Activated gamma-delta T cell treated with Interleukin-2 at 50 U/mL for 16 hours (primary cell): Measurements from ENCODE around the gene SESN1.
"Not testable (repeated sequence)": the region's sequence is repeated elsewhere in the genome, so short reads cannot be mapped to it uniquely, and the experiment has no call there.

ENCODE experiments used
- DNase-seq: peaks from one replicate; pipeline ENCODE4 v3.0.0-alpha.2; 2020

SESN1 gene

GRCh38 chr6:109093732-109094415 is 772 bp downstream of the SESN1 start:
- DNase-seq = no peak

DNA sequence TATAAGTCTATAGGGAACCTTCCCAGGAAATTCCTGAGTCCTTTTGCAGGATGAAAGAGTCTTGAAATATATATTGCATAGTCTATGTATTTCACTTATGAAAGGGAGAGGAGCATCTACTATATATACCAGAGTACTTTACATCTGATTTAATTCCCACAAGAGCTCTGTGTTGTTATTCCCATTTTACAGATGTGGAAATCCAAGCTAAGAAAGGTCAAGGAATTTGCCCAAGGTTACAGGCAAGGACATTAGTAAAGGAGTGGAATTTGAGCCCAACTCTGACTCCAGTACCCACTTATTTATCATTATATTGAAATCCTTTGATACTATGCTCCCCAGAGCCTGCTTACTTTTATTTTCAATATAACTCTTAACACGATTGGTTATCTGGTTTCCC is 2.6 kb downstream of the SESN1 start:
- DNase-seq = no peak

- no peak for DNase-seq
These were observed 3.2 kb downstream of the SESN1 start for GRCh38 chr6:109091314-109092024.

DNA sequence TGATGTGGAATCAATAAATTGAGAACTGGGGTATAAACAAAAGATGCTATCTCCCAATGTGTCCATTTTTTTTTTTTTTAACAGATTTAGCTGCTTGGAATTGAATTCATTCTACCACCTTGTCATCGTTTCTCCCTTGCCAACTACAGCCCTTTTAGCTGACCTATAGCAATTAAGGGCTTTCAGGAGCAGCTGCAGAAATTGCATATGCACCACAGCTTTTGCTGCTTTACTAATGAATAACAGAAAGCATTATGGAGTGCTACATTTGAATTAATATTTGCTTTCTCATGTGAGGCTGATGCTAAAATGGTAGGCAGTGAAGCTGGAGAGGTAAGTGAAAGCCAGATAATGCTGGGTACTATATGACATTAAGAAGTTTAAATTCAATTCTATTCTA is 5.7 kb downstream of the SESN1 start:
- no peak for DNase-seq

DNA sequence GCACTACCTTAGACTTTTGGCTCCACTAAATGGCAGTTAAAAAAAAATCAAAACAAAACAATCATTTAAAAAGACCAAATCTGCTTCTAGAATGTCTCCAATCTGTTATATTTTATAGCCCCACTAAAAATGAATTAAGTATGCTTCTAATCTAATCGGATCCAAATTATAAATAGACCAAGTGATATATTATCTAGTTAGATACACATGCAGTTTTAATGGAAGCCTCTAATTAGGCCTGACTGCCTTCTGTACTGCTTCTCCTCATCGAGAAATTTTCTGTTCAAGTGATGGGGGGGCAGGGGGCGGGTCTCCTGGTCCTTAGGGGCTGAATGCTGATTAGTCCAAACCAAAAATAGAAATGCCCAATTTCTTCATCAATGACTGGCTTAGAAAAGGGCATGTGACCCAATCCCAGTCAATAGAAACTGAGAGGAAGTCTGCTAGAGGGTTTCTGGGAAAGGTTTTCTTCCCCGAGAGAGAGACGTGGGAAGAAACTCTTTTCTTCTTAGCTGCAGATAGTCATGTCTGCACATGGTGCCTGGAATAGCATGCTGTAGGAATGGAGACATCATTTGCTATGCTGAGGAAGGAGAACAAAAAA is 6.9 kb downstream of the SESN1 start:
- no peak for DNase-seq

GRCh38 chr6:109084146-109084545 is 10.5 kb downstream of the SESN1 start:
- not testable (repeated sequence) for DNase-seq

DNA sequence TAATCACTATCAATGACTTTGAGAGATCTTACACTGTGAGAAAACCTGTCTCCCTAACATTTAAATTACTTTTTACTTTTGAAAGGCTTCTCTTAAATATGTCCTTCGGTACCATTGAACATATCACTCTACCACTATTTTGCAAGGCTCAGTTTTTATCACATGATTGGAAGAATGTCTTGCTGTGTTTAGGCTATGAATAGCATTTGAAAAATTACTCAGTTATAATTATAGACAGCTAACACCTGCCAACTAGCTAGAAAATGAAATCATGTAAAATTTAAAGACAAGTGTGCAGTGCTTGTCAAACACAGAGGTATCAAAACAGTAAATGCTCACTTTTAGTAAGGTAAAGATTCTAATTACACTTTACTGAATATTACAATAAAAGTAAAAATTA is 11.0 kb downstream of the SESN1 start:
- DNase-seq = no peak

DNA sequence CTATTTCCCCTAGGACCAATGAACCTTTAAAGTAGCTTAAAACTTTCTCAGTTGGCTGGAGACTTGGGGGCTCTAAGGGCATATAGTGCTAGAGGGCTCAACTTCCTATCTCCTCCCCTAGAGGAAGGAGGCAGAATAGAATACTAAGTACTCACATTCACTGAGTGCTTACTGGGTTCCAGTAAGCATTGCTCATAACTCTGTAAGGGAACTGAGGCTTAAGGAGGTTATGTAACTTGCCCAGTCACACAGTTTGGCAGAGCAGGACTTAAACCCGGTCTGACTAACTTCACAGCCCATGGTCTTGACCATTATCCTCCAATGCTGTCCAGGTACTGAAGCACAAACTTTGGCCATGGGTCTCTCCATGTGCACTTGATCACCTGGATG is 12.5 kb downstream of the SESN1 start:
- DNase-seq = no peak

- no peak for DNase-seq
These were observed 13.0 kb downstream of the SESN1 start for GRCh38 chr6:109081516-109082187.

DNA sequence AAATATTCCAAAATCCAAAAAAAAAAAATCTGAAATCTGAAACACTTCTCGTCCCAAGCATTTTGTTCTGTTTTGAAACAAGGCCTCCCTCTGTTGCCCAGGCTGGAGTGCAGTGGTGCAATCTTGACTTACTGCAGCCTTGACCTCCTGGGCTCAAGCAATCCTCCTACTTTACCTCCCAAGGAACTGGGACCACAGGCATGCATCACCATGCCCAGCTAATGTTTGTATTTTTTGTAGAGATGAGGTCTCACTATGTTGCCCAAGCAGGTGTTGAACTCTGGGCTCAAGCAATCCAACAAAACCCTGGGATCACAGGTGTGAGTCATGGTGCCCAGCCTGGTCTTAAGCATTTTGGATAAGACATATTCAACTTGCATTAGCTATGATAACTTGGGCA is 13.6 kb downstream of the SESN1 start:
- DNase-seq = no peak

DNA sequence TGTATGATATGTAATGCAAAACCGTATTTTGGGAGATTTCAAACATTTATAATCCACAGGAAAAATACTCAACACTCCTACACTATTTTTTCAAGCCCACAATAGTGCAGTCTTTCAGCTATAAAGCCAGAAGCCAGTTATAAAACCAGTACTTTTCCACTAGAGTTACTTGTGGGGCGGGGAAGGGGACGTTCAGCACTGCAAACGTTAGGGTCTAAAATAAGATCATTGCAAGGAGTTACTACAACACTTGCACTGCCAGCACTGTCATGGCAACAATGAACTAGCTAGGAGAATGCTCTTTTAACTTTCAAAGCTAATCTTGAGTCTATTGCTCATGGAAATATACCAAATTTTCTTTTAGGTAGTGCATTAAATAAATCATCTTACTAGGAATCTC is 14.7 kb downstream of the SESN1 start:
- no peak for DNase-seq

DNA sequence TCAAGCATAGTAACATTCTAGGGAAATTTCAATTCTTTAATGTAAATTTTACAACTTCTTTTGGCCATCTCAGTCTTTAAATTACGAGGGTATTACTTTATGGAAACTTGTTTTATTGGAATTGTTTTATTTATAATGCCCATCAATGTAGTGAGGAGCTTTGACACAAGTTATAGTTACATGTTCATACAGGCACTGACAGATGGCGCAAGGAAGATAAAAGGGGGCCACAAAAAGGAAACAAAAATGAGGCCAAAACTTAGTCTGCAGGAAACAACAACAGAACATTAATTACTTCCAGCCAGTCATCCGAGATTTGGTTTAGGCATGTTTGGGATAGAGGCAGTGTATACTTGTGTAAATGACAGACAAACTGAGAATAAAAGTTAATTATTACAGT is 18.3 kb downstream of the SESN1 start:
- no peak for DNase-seq

GRCh38 chr6:109075934-109076333 is 18.7 kb downstream of the SESN1 start:
- no peak for DNase-seq

GRCh38 chr6:109074133-109074415 is 20.6 kb downstream of the SESN1 start:
- no peak for DNase-seq

DNA sequence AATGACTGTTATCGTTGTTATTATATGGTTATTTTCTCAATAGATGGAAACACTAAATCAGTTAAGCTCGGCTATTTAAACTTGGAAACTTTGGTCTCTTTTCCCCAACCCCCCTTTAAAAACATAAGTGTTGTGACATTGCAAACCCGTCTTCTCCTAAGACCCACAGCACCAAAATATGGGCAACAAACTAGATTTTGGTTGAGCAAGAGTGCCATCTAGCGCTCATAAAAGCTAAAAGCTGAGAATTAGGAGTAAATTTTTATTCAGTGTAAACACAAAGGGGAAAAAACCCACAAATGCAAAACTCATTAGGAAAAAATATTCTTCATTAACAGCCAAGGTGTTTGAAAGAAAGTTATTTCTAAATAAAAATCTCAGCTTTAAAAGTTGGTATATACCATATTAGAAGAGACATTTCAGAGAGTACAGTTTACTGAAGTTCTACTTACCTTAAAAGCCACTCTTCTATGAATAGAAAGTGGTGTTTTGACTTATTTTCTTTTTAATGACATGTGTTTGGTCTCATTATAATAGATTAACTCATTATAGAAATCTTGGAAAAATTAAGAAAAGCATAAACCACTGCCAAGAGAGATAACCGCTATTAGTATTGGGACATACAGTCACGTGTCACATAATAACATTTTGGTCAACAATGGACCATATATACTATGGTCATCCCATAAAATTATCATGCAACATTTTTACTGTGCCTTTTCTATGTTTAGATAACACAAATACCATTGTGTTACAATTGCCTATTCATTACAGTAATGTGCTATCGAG is 21.1 kb downstream of the SESN1 start:
- peak; percentile 47 for DNase-seq

DNA sequence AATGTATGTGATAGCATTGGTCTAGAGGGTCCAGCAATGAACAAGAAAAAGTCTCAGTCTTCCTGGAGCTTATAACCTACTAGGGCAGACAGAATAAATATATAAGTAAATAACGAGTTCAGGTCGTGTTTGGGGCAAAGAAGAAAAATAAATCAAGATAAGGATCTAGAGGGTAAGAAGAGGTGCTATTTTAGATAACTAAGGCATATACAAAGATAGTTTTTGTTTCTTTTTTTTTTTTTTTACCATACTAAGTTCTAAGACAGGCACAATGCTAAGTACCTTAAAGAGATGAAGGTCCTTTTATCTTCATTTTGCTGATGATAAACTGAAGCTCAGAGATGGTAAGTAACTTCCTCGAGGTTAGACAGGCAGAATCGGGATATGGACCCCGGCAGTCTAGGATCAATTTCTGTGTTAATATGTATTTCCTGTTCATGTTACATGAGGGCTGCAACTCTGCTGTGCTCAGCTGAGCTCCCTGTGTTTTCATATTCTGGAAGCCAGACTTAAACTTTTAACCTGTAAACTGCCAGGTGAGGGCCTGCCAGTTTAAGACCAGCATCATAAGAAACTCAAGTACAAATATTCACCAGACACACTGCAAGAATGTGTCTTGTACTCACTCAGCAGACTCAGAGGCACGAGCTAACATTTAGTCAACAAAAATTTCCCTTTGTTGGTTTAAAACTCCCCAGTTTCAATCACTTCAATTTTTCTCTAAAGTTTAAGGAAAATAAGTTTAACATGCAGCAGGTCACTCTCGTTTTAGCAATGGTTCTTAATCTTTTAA is 23.3 kb downstream of the SESN1 start:
- no peak for DNase-seq

- no peak for DNase-seq
These were observed 24.9 kb downstream of the SESN1 start for GRCh38 chr6:109069746-109070145.

GRCh38 chr6:109062767-109063352 is 31.8 kb downstream of the SESN1 start:
- no peak for DNase-seq

DNA sequence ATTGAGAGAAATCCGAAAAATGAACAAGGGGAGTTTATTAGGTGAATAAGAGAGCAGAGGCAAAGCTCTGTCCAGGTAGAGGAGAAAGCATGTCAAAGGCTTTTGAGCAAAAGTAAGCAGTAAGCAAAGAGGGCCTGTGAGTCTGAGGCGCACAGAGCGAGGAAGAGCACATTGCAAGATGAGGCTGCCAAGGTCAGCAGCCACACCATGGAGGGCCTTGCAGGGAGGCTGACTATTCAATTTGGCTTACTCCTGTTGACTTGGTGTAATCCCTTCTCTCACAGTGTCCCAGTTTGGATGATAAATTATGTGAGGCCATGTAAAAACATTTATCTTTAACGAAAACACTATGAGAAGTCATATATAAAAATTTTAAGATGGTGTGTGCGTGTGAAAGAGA is 32.4 kb downstream of the SESN1 start:
- DNase-seq = no peak

DNA sequence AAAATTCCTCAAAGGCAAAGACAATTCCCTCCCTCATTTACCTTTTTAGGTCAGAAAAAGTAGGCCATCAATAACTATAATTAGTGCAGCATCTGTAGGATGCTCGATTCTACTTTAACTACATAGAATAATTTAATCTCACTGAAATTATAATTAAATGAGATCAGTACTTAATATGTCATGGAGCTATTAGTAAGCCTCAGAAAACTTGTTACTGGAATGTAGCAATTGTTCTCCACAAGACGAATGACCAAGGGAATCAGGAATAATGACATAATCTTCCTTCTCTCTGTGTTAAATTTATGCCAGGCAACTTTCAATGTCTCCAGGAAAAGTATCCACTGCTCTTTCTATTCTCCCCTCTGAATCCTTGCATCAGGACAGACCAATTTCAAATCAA is 34.1 kb downstream of the SESN1 start:
- DNase-seq = no peak

DNA sequence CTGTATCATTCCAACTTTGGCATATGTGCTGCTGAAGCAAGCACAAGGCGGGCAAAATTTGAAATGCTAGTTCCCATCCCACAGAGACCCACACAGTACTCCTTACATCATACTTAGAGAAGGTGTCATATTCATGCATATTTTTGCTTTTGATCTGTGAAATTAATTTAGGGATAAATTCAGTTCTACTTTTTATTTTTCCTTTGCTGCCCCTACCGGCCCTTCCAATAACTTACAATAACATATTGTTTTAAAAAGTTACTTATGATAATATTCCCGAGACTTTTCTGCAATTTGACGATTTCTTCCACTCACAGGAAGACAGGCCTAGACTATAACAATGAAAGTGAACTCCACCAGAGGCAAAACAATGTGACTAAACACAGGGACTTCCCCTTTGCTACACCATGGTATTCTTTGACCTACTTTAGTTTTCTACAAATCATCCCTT is 35.0 kb downstream of the SESN1 start:
- no peak for DNase-seq

DNA sequence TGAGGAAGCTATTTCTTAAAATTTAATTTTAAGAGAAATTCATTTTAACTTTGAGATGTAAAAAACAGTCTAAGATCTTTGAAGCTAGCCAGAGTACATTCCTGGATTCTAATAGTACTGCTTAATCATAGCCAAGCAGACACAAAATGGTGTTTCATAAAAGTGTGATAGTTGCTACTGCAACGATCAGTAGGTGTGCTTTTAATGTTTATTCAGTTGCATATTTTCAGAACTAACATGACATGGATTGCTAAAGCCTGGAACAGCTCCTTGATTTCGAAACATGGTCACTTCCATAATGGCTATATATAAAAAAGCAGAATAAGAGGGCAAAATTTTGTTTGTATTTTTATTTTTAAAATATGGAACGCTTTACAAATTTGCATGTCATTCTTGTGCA is 35.5 kb downstream of the SESN1 start:
- DNase-seq = no peak
